ENCODE measurements around the gene TP53AIP1.
A peak's percentile ranks its signal among the peaks of the same experiment; 100 is the strongest.

The TP53AIP1 gene

DNA sequence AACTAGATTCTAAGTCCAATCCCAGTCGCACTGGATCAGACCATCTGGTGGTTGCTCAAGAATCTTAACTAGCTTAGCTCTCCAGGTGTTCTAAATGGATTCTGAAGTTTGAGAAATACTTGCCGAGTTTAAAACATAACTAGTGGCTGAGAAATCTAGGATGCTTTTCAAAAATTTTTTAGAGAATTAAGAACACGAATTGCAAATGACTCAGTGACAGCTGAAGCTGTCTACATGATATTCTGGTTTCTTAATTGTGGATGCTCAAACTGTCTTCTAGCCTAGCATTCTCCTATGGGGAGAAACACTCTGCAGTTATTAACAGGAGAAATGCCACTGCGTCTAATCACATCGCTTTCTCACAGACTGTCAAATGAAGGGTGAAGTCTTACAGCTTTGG lies 20.2 kb upstream of the TP53AIP1 start:
- no peaks in the 10 kb centered on the region for H3K36me3 ChIP-seq (ENCODE audit: control insufficient read depth, insufficient read depth, low read length)
- no peaks in the 10 kb centered on the region for H3K27me3 ChIP-seq (ENCODE audit: control insufficient read depth, insufficient read depth, low read length)
- H3K4me1 ChIP-seq (ENCODE audit: control insufficient read depth, insufficient read depth, low read length) = no peaks in the 10 kb centered on the region
- H3K9ac ChIP-seq (ENCODE audit: low read depth, low read length) = no peak overlapping the region
- no peak overlapping the region for H3K4me3 ChIP-seq (ENCODE audit: low read depth, low read length)
- H3K9me3 ChIP-seq (ENCODE audit: control insufficient read depth, insufficient read depth, low read length) = no peaks in the 10 kb centered on the region

DNA sequence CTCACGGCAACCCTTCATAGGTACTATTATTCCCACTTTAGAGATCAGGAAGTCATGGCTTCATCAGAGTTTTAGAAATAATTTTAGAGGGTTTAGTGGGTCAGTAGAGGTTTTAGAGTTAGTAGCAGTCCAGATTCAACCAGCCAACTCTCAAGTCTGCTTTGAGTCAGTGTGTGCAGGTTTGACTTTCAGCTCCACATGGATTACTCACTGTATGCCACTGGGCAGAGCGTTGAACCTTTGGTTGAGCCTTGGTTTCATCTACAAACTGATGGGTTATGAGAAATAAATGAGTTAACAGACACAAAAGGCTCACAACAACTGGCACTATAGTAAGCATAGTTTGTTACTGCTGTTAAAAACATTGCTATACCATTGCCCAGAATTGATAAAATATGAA lies 19.0 kb upstream of the TP53AIP1 start:
- Histone ChIP-seq H3K27me3 (ENCODE audit: control insufficient read depth, insufficient read depth, low read length) (no peaks in the 10 kb centered on the region), H3K9ac (ENCODE audit: low read depth, low read length) (no peak overlapping the region), H3K4me1 (ENCODE audit: control insufficient read depth, insufficient read depth, low read length) (peaks cover 2% of the 10 kb centered on the region), H3K36me3 (ENCODE audit: control insufficient read depth, insufficient read depth, low read length) (no peaks in the 10 kb centered on the region), H3K4me3 (ENCODE audit: low read depth, low read length) (no peak overlapping the region), H3K9me3 (ENCODE audit: control insufficient read depth, insufficient read depth, low read length) (no peaks in the 10 kb centered on the region)

DNA sequence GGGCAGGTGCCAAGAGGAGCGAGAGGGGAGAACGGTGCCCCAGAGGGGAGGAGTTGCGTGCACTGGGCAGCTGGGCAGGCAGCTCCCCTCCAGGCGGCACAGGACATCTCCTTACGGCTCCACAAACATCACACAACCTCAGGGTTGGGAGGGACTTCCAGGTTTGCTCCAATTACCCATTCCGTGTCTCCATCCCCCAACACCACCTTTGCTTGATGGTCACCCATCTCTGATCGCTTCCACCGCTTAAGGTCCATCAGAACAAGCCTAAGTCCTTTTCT lies 14.5 kb upstream of the TP53AIP1 start:
- no peak overlapping the region for H3K9ac ChIP-seq (ENCODE audit: low read depth, low read length)
- no peaks in the 10 kb centered on the region for H3K36me3 ChIP-seq (ENCODE audit: control insufficient read depth, insufficient read depth, low read length)
- H3K4me1 ChIP-seq (ENCODE audit: control insufficient read depth, insufficient read depth, low read length) = peaks cover 3% of the 10 kb centered on the region
- peaks cover 7% of the 10 kb centered on the region for H3K27me3 ChIP-seq (ENCODE audit: control insufficient read depth, insufficient read depth, low read length)
- H3K4me3 ChIP-seq (ENCODE audit: low read depth, low read length) = no peak overlapping the region
- H3K9me3 ChIP-seq (ENCODE audit: control insufficient read depth, insufficient read depth, low read length) = no peaks in the 10 kb centered on the region

DNA sequence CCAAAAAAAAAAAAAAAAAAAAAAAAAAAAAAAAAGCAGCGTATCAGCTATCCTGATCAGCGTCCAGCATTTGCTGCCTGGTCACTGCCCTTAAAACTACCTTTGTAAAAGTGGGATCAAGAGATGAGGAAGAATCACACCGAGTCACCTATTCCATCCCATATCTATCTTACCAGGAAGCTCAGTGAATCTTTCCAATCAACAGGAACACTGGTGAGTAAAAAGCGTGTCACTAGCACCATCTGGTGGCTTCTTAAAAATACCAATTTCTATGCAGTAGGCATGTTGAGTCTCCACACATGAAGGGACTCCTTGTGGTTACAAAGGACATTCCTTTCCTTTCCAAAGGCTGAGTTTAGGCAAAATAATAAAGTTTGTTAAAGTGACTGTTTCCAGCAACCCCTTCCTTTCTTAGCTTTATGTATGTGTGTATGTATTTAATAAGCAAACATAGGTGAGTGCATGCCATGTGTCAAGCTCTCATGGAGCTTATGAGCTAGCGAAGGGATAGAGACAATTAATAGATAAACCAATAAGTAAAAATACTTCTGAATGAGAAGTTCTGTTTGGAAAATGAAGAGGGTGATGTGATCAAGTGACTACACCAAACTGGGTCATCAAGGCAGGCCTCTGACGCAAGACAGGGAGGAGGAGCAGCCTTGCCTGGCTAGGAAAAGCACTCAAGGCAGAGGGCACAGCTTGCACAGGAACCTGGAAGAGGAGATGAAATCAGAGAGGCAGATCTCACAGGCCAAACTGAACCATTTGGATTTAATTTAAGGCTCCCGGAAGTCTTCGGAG lies 13.9 kb upstream of the TP53AIP1 start:
- Histone ChIP-seq H3K4me1 (ENCODE audit: control insufficient read depth, insufficient read depth, low read length) (peaks cover 3% of the 10 kb centered on the region), H3K9me3 (ENCODE audit: control insufficient read depth, insufficient read depth, low read length) (no peaks in the 10 kb centered on the region), H3K9ac (ENCODE audit: low read depth, low read length) (peak overlapping the region; percentile 12), H3K27me3 (ENCODE audit: control insufficient read depth, insufficient read depth, low read length) (peaks cover 7% of the 10 kb centered on the region), H3K4me3 (ENCODE audit: low read depth, low read length) (no peak overlapping the region), H3K36me3 (ENCODE audit: control insufficient read depth, insufficient read depth, low read length) (no peaks in the 10 kb centered on the region)

DNA sequence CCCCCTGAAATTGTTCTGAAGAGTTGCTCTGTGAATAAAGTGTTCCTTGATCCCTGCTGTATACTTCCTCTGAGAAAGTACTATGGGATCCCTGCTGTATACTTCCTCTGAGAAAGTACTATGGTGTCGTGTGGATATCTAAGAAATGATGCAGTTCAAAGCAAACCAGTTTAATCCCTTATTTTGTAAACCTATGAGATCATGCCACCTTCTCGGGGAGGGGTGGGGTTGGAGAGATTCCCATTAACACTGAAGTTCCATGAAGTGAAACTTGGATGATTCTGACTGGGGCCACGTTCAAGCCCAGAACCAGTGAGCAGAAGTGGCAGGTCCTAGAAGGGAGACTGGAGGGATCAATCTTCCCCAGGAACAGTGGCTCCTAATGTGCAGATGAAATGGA lies 13.0 kb upstream of the TP53AIP1 start:
- H3K27me3 ChIP-seq (ENCODE audit: control insufficient read depth, insufficient read depth, low read length) = peaks cover 7% of the 10 kb centered on the region
- no peaks in the 10 kb centered on the region for H3K36me3 ChIP-seq (ENCODE audit: control insufficient read depth, insufficient read depth, low read length)
- no peak overlapping the region for H3K4me3 ChIP-seq (ENCODE audit: low read depth, low read length)
- H3K9me3 ChIP-seq (ENCODE audit: control insufficient read depth, insufficient read depth, low read length) = no peaks in the 10 kb centered on the region
- no peak overlapping the region for H3K9ac ChIP-seq (ENCODE audit: low read depth, low read length)
- H3K4me1 ChIP-seq (ENCODE audit: control insufficient read depth, insufficient read depth, low read length) = peaks cover 3% of the 10 kb centered on the region

DNA sequence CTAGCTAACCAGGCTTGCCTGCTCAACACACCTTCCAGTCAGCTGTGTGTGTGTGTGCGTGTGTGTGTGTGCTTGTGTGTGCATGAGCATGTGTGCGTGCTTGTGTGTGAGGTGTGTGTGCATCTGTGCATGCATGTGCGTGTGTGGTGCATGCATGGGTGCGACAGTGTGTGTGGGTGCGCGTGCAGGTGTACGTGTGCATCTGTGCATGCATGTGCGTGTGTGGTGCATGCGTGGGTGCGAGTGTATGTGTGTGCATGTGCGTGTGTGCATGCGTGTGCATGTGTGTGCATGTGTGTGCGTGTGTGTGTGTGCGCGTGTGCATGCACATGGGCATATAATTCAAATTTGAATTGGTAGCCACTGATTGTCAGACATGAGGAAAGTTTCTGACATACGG lies 10.5 kb upstream of the TP53AIP1 start:
- Histone ChIP-seq H3K9ac (ENCODE audit: low read depth, low read length) (no peak overlapping the region), H3K36me3 (ENCODE audit: control insufficient read depth, insufficient read depth, low read length) (no peaks in the 10 kb centered on the region), H3K27me3 (ENCODE audit: control insufficient read depth, insufficient read depth, low read length) (peaks cover 7% of the 10 kb centered on the region)

DNA sequence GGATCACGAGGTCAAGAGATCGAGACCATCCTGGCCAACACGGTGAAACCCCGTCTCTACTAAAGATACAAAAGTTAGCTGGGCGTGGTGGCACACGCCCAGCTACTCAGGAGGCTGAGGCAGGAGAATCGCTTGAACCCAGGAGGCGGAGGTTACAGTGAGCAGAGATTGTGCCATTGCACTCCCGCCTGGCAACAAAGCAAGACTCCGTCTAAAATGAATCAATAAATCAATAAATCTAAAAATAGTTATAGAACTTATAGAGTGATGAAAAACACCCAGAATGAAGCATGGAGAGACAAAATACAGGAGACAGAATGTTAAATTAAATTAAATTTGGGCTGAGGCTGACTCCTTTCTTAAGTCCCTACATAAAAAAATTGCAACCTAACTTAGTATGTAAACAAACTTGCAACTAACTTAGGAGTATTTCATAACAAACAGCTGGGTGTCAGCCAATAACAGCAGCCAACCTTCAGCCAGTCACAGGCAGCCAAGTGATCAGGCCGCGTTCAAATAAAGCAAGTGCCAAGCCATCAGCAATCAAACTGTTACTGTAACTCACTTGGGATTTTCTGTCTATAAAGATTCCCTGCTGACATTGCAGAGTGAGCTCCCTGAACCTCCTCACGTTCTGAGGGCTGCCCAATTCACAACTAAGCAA lies 7.3 kb upstream of the TP53AIP1 start:
- Histone ChIP-seq H3K9ac (ENCODE audit: low read depth, low read length) (no peak overlapping the region), H3K4me1 (ENCODE audit: control insufficient read depth, insufficient read depth, low read length) (no peaks in the 10 kb centered on the region), H3K36me3 (ENCODE audit: control insufficient read depth, insufficient read depth, low read length) (no peaks in the 10 kb centered on the region), H3K27me3 (ENCODE audit: control insufficient read depth, insufficient read depth, low read length) (peaks cover 7% of the 10 kb centered on the region), H3K4me3 (ENCODE audit: low read depth, low read length) (no peak overlapping the region), H3K9me3 (ENCODE audit: control insufficient read depth, insufficient read depth, low read length) (no peaks in the 10 kb centered on the region)

More for the DNA sequence above, 10.5 kb upstream of the TP53AIP1 start:
- H3K4me1 ChIP-seq (ENCODE audit: control insufficient read depth, insufficient read depth, low read length) = peaks cover 3% of the 10 kb centered on the region
- no peaks in the 10 kb centered on the region for H3K9me3 ChIP-seq (ENCODE audit: control insufficient read depth, insufficient read depth, low read length)
- H3K4me3 ChIP-seq (ENCODE audit: low read depth, low read length) = no peak overlapping the region

DNA sequence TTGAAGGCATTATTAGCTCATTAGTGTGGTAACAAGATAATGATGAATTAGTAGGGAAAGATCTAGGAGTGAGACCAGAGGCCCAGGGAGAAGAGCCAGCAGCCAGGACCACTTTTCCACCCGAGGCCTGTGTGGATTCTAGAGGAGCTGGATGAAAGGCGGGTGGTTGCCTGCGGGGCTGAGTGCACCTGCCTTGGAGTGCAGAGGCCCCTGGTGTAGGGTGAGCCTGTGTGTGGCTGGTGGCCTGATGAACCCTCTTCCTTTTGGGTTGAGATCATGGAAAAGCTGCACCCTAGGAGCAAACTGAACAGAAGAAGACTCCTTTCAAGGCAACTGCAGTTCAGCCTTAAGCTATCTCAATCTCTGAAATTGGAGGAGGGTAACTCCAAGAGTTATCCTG lies 5.9 kb upstream of the TP53AIP1 start:
- peaks cover 3% of the 10 kb centered on the region for H3K27me3 ChIP-seq (ENCODE audit: control insufficient read depth, insufficient read depth, low read length)
- no peak overlapping the region for H3K9ac ChIP-seq (ENCODE audit: low read depth, low read length)
- no peaks in the 10 kb centered on the region for H3K36me3 ChIP-seq (ENCODE audit: control insufficient read depth, insufficient read depth, low read length)
- H3K4me3 ChIP-seq (ENCODE audit: low read depth, low read length) = no peak overlapping the region
- no peaks in the 10 kb centered on the region for H3K4me1 ChIP-seq (ENCODE audit: control insufficient read depth, insufficient read depth, low read length)
- H3K9me3 ChIP-seq (ENCODE audit: control insufficient read depth, insufficient read depth, low read length) = no peaks in the 10 kb centered on the region

DNA sequence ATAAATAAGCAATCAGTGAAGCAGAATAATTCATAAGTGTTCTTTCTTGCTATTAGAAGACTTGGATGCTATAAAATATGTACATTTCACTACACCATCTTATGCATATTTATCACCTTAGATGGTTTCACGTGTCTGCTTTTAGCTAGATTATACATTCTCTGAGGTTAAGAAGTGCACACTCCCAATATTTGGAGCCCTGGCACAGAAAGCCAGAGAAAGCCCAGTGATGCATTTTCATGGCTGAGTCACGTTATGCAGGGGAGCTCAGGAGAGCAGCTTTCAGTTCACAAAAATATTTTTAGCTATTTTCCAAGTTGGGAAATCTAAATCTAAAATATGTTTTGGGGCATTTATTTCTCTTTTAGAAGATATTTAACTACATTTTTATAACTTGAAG lies 5.1 kb upstream of the TP53AIP1 start:
- H3K4me3 ChIP-seq (ENCODE audit: low read depth, low read length) = no peak overlapping the region
- H3K4me1 ChIP-seq (ENCODE audit: control insufficient read depth, insufficient read depth, low read length) = no peaks in the 10 kb centered on the region
- no peaks in the 10 kb centered on the region for H3K36me3 ChIP-seq (ENCODE audit: control insufficient read depth, insufficient read depth, low read length)
- no peaks in the 10 kb centered on the region for H3K9me3 ChIP-seq (ENCODE audit: control insufficient read depth, insufficient read depth, low read length)
- H3K9ac ChIP-seq (ENCODE audit: low read depth, low read length) = no peak overlapping the region
- peaks cover 3% of the 10 kb centered on the region for H3K27me3 ChIP-seq (ENCODE audit: control insufficient read depth, insufficient read depth, low read length)

DNA sequence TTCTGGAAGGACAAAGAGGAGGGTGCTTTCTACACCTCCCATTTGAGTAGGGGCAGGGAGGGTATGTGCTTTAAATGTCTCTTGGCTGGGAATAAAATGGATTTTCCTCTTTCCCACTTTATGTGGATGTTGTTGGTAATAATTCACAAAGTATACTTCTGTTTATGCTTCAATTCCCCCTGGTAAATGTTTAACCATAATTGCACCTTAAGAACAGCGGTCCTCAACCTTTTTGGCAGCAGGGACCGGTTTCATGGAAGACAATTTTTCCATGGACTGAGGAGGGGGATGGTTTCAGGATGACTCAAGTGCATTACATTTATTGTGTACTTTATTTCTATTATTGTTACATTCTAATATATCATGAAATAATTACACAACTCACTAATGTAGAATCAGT lies 4.0 kb upstream of the TP53AIP1 start:
- Histone ChIP-seq H3K27me3 (ENCODE audit: control insufficient read depth, insufficient read depth, low read length) (peaks cover 3% of the 10 kb centered on the region), H3K9me3 (ENCODE audit: control insufficient read depth, insufficient read depth, low read length) (no peaks in the 10 kb centered on the region), H3K4me1 (ENCODE audit: control insufficient read depth, insufficient read depth, low read length) (no peaks in the 10 kb centered on the region), H3K36me3 (ENCODE audit: control insufficient read depth, insufficient read depth, low read length) (no peaks in the 10 kb centered on the region), H3K4me3 (ENCODE audit: low read depth, low read length) (no peak overlapping the region), H3K9ac (ENCODE audit: low read depth, low read length) (no peak overlapping the region)

DNA sequence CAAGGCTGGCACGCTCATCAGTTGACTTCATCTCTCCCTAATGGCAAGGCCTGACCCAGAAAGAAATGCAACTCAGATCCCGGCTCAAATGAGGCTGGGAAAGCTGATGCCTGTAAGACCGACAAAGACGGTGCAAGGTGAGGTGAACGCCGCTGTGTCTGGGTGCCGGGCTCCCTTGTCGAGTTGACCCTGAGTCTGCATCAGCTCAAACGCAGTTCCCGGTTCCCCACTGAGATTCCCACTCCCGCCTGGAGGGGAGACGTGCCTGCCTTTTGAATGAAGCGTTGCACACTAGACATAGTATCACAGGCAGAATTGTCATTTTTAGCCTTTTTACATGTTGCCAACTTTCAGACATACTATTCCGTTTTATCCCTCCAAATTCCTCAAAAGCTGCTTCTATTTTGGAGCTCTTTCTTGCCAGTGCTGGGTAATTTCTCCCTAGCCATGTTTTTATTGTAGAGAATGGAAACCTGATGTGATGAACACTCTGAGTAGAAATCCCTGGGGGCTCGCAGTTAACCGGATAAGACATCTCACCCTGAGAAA lies 831 bp upstream of the TP53AIP1 start:
- Histone ChIP-seq H3K4me1 (ENCODE audit: control insufficient read depth, insufficient read depth, low read length) (no peaks in the 10 kb centered on the region), H3K4me3 (ENCODE audit: low read depth, low read length) (no peak overlapping the region), H3K36me3 (ENCODE audit: control insufficient read depth, insufficient read depth, low read length) (no peaks in the 10 kb centered on the region), H3K9ac (ENCODE audit: low read depth, low read length) (no peak overlapping the region), H3K27me3 (ENCODE audit: control insufficient read depth, insufficient read depth, low read length) (peaks cover 8% of the 10 kb centered on the region), H3K9me3 (ENCODE audit: control insufficient read depth, insufficient read depth, low read length) (no peaks in the 10 kb centered on the region)

DNA sequence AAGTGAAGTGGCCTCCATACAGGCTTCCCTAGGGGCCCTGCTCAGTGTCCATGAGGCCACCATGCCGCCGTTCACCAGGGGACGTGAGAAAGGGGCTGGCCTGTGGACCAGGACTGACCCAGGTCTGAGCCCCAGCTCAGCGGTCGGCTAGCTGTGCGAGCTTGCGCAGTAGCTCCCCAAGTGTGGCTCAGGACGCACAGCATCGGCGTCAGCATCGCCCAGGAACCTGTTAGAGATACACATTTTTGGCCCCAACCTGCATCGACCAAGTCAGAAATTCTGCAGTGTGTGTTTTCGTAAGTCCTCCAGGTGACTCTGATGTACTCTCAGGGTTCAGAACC lies 429 bp downstream of the TP53AIP1 start:
- Histone ChIP-seq H3K27me3 (ENCODE audit: control insufficient read depth, insufficient read depth, low read length) (peaks cover 8% of the 10 kb centered on the region), H3K4me3 (ENCODE audit: low read depth, low read length) (no peak overlapping the region), H3K9me3 (ENCODE audit: control insufficient read depth, insufficient read depth, low read length) (no peaks in the 10 kb centered on the region), H3K4me1 (ENCODE audit: control insufficient read depth, insufficient read depth, low read length) (no peaks in the 10 kb centered on the region), H3K36me3 (ENCODE audit: control insufficient read depth, insufficient read depth, low read length) (no peaks in the 10 kb centered on the region), H3K9ac (ENCODE audit: low read depth, low read length) (no peak overlapping the region)
